ENCODE data around the gene DNAJC12.

Gene DNAJC12

GRCh38 chr10:67788028-67788886 is 49.7 kb downstream of the DNAJC12 start:
- no peaks in the 10 kb centered on the region for H3K79me2 ChIP-seq (ENCODE audit: low read length)
- TF ChIP-seq CTCF (IDR thresholded peaks at IDR 0.05; ENCODE audit: low read depth, low read length) (peak; percentile 69), EZH2phosphoT487 (IDR thresholded peaks at IDR 0.05; ENCODE audit: low read depth) (no peak)
- H3K4me2 ChIP-seq (ENCODE audit: low read length): peak overlapping the region; percentile 82
- H4K20me1 ChIP-seq (ENCODE audit: insufficient read depth, low read length): no peaks in the 10 kb centered on the region
- H3K36me3 ChIP-seq (replicated peaks; ENCODE audit: low read depth, low read length): no peaks in the 10 kb centered on the region
- H3K9ac ChIP-seq (ENCODE audit: low read length): peak overlapping the region; percentile 43; the same call in 1 of the 2 replicates
- no peaks in the 10 kb centered on the region for H3K27me3 ChIP-seq (ENCODE audit: low read depth, low read length)
- H3K4me1 ChIP-seq (ENCODE audit: low read length): peaks cover 32% of the 10 kb centered on the region
- H3K27ac ChIP-seq (ENCODE audit: low read length): no peak overlapping the region
- H3K9me3 ChIP-seq (ENCODE audit: insufficient read depth, low read length): no peaks in the 10 kb centered on the region
- H2AFZ ChIP-seq (ENCODE audit: low read depth, low read length): peak overlapping the region; percentile 86
- peak overlapping the region; percentile 69 for H3K4me3 ChIP-seq (ENCODE audit: low read length)

GRCh38 chr10:67785098-67785497 is 52.9 kb downstream of the DNAJC12 start:
- Histone ChIP-seq H3K9me3 (ENCODE audit: insufficient read depth, low read length) (no peaks in the 10 kb centered on the region), H3K9ac (ENCODE audit: low read length) (no peak overlapping the region), H3K36me3 (replicated peaks; ENCODE audit: low read depth, low read length) (no peaks in the 10 kb centered on the region), H3K4me3 (ENCODE audit: low read length) (no peak overlapping the region), H4K20me1 (ENCODE audit: insufficient read depth, low read length) (no peaks in the 10 kb centered on the region), H3K4me1 (ENCODE audit: low read length) (peaks cover 47% of the 10 kb centered on the region), H3K27me3 (ENCODE audit: low read depth, low read length) (no peaks in the 10 kb centered on the region), H3K4me2 (ENCODE audit: low read length) (no peak overlapping the region), H3K79me2 (ENCODE audit: low read length) (no peaks in the 10 kb centered on the region), H2AFZ (ENCODE audit: low read depth, low read length) (no peak overlapping the region), H3K27ac (ENCODE audit: low read length) (no peak overlapping the region)
- TF ChIP-seq EZH2phosphoT487 (IDR thresholded peaks at IDR 0.05; ENCODE audit: low read depth) (no peak), CTCF (IDR thresholded peaks at IDR 0.05; ENCODE audit: low read depth, low read length) (no peak)

- H3K9ac ChIP-seq (ENCODE audit: low read length): no peak overlapping the region
- H3K4me2 ChIP-seq (ENCODE audit: low read length): no peak overlapping the region
- H3K9me3 ChIP-seq (ENCODE audit: insufficient read depth, low read length): no peaks in the 10 kb centered on the region
- H3K36me3 ChIP-seq (replicated peaks; ENCODE audit: low read depth, low read length): no peaks in the 10 kb centered on the region
- H3K4me3 ChIP-seq (ENCODE audit: low read length): no peak overlapping the region
- no peaks in the 10 kb centered on the region for H3K79me2 ChIP-seq (ENCODE audit: low read length)
- no peak for TF ChIP-seq CTCF (IDR thresholded peaks at IDR 0.05; ENCODE audit: low read depth, low read length)
- TF ChIP-seq EZH2phosphoT487 (IDR thresholded peaks at IDR 0.05; ENCODE audit: low read depth): no peak
- peaks cover 52% of the 10 kb centered on the region for H3K4me1 ChIP-seq (ENCODE audit: low read length)
- H4K20me1 ChIP-seq (ENCODE audit: insufficient read depth, low read length): no peaks in the 10 kb centered on the region
- H3K27ac ChIP-seq (ENCODE audit: low read length): no peak overlapping the region
- H2AFZ ChIP-seq (ENCODE audit: low read depth, low read length): 0 out of 2 replicates have a peak overlapping the region, but pooled peaks have one; percentile 94
- H3K27me3 ChIP-seq (ENCODE audit: low read depth, low read length): no peaks in the 10 kb centered on the region
Observed at GRCh38 chr10:67784474-67784873, 53.5 kb downstream of the DNAJC12 start.

GRCh38 chr10:67783606-67784294 is 54.2 kb downstream of the DNAJC12 start:
- peak overlapping the region; percentile 10; the same call in 1 of the 2 replicates for H3K27ac ChIP-seq (ENCODE audit: low read length)

More at GRCh38 chr10:67783606-67784294, 54.2 kb downstream of the DNAJC12 start:
- Histone ChIP-seq H3K79me2 (ENCODE audit: low read length) (no peaks in the 10 kb centered on the region), H3K4me2 (ENCODE audit: low read length) (peak overlapping the region; percentile 66), H3K4me3 (ENCODE audit: low read length) (peak overlapping the region; percentile 13; the same call in 1 of the 2 replicates), H3K4me1 (ENCODE audit: low read length) (peaks cover 56% of the 10 kb centered on the region), H4K20me1 (ENCODE audit: insufficient read depth, low read length) (no peaks in the 10 kb centered on the region), H2AFZ (ENCODE audit: low read depth, low read length) (peak overlapping the region; percentile 94; the same call in 1 of the 2 replicates), H3K9ac (ENCODE audit: low read length) (no peak overlapping the region), H3K9me3 (ENCODE audit: insufficient read depth, low read length) (no peaks in the 10 kb centered on the region), H3K27me3 (ENCODE audit: low read depth, low read length) (no peaks in the 10 kb centered on the region), H3K36me3 (replicated peaks; ENCODE audit: low read depth, low read length) (no peaks in the 10 kb centered on the region)
- no peak for TF ChIP-seq EZH2phosphoT487 (IDR thresholded peaks at IDR 0.05; ENCODE audit: low read depth)
- TF ChIP-seq CTCF (IDR thresholded peaks at IDR 0.05; ENCODE audit: low read depth, low read length): no peak
